Motor neuron (in vitro differentiated cells): Measurements from ENCODE around the gene SLC17A4. TPM values are rescaled to one million over a fixed set of nuclear protein-coding genes. Genes with fewer than 3 reads are reported as not detected.
A peak's percentile ranks its signal among the peaks of the same experiment; 100 is the strongest.
"Not testable (repeated sequence)": the region's sequence is repeated elsewhere in the genome, so short reads cannot be mapped to it uniquely, and the experiment has no call there.

Experiments used
- ATAC-seq, 8 experiments: fragments of 200-7000 bp; cut with Tn5 transposase; replicated peaks in 6 of 8; 2 replicates each; pipeline ENCODE4 v1.8.0; 2021; ENCODE audit warnings: mild to moderate bottlenecking in 8 of 8, moderate library complexity in 8 of 8
- H3K27ac ChIP-seq, 2 donors: fragments of 250-450 bp; sonication (Bioruptor Pico); 2 replicates each; pipeline ENCODE4 v1.9.0; 2021; ENCODE audit warnings: antibody characterized with exemption in 2 of 2, mild to moderate bottlenecking in 2 of 2, moderate library complexity in 1 of 2
- H3K4me1 ChIP-seq, 2 donors: fragments of 250-450 bp; sonication (Bioruptor Pico); replicated peaks in 1 of 2; 2 replicates each; pipeline ENCODE4 v1.6.1; 2021; ENCODE audit warnings: antibody characterized with exemption in 2 of 2, mild to moderate bottlenecking in 2 of 2, moderate library complexity in 1 of 2
- H3K4me3 ChIP-seq, 5 donors: fragments of 250-450 bp; sonication (Bioruptor Pico); 2 replicates each; pipeline ENCODE4 v1.9.0; 2021; ENCODE audit warnings: antibody characterized with exemption in 5 of 5, mild to moderate bottlenecking in 5 of 5, moderate library complexity in 4 of 5
- WGBS, 10 experiments: fragments of 450-650 bp; shearing (Covaris generic); methylation state at CpG; one replicate each; pipeline ENCODE4 v1.0.0; 2022; 5-methylcytosine and 5-hydroxymethylcytosine counted together
- in situ Hi-C, 9 experiments: fragments of 400-800 bp; cut with MboI; loops; one replicate each; pipeline ENCODE4 v1.15.0; 2021; ENCODE audit warnings: low sequenced_read_pairs in 9 of 9, low pct_unique_long_range_greater_than_20kb in 2 of 9; ENCODE audit not compliant: unreplicated experiment in 9 of 9
- total RNA-seq, 8 experiments: library from RNA; unstranded; fragments of 300-600 nt; gene quantifications; 2 replicates each; pipeline versions ENCODE4 v1.2.3 to v1.2.4, GENCODE V29; 2022

Gene SLC17A4
- total RNA-seq, 8 experiments from 2014 or later = 0.05 to 0.52 (median 0.09) TPM; not detected in 4

- H3K27ac ChIP-seq = no peak overlapping the region
- ATAC-seq = no peak
- WGBS, 10 experiments = 53 to 100% (median 96%) methylated on average over 1 to 13 of the region's 15 CpGs; no CpG with 5 or more reads in 2 of the 10 experiments
- in situ Hi-C loops = no loop called here
- no peaks in the 10 kb centered on the region for H3K4me1 ChIP-seq
- H3K4me3 ChIP-seq = no peak overlapping the region
Observed at GRCh38 chr6:25731721-25732120, 22.8 kb upstream of the SLC17A4 start.

- Histone ChIP-seq H3K4me3 (no peak overlapping the region), H3K4me1 (no peaks in the 10 kb centered on the region), H3K27ac (no peak overlapping the region)
- 0 to 100% (median 77%) methylated on average over 1 to 13 of the region's 30 CpGs for WGBS, 10 experiments
- ATAC-seq = no peak
- in situ Hi-C loops = no loop called here
Observed at GRCh38 chr6:25732468-25733198, 21.9 kb upstream of the SLC17A4 start.

- ATAC-seq = no peak
- Histone ChIP-seq H3K27ac (no peak overlapping the region), H3K4me3 (no peak overlapping the region), H3K4me1 (no peaks in the 10 kb centered on the region)
- in situ Hi-C loops = no loop called here
Observed at GRCh38 chr6:25735261-25735660, 19.3 kb upstream of the SLC17A4 start.

GRCh38 chr6:25743868-25744267, 10.7 kb upstream of the SLC17A4 start:
- peak in 2 of 8 experiments; percentile 58 to 69 for ATAC-seq
- in situ Hi-C loops = no loop called here
- no peak overlapping the region for H3K4me3 ChIP-seq
- H3K27ac ChIP-seq = no peak overlapping the region
- no peaks in the 10 kb centered on the region for H3K4me1 ChIP-seq

- Histone ChIP-seq H3K4me3 (no peak overlapping the region), H3K4me1 (no peaks in the 10 kb centered on the region), H3K27ac (no peak overlapping the region)
- in situ Hi-C loops = no loop called here
- no peak for ATAC-seq
- 0 to 100% (median 88%) methylated on average over 1 to 4 of the region's 4 CpGs for WGBS, 10 experiments
Observed at GRCh38 chr6:25745836-25746235, 8.7 kb upstream of the SLC17A4 start.

- ATAC-seq = no peak
- no peaks in the 10 kb centered on the region for H3K4me1 ChIP-seq
- no peak overlapping the region for H3K4me3 ChIP-seq
- no peak overlapping the region for H3K27ac ChIP-seq
- in situ Hi-C loops = no loop called here
- WGBS, 10 experiments = 50 to 100% (median 100%) methylated on average over 1 of the region's 1 CpG; no CpG with 5 or more reads in 7 of the 10 experiments
Observed at GRCh38 chr6:25746968-25747367, 7.6 kb upstream of the SLC17A4 start.

GRCh38 chr6:25747477-25747876, 7.1 kb upstream of the SLC17A4 start:
- ATAC-seq = no peak
- in situ Hi-C loops = no loop called here
- Histone ChIP-seq H3K27ac (no peak overlapping the region), H3K4me3 (no peak overlapping the region), H3K4me1 (no peaks in the 10 kb centered on the region)
- WGBS, 10 experiments = 25 to 100% (median 76%) methylated on average over 2 of the region's 2 CpGs

GRCh38 chr6:25748049-25748448, 6.5 kb upstream of the SLC17A4 start:
- Histone ChIP-seq H3K4me1 (no peaks in the 10 kb centered on the region), H3K4me3 (no peak overlapping the region), H3K27ac (no peak overlapping the region)
- in situ Hi-C loops = no loop called here
- no peak for ATAC-seq

- H3K27ac ChIP-seq, ATAC-seq, in situ Hi-C loops, H3K4me3 ChIP-seq, H3K4me1 ChIP-seq: not testable (repeated sequence)
- 0 to 91% (median 77%) methylated on average over 2 to 15 of the region's 17 CpGs for WGBS, 10 experiments
Observed at GRCh38 chr6:25748601-25749517, 5.7 kb upstream of the SLC17A4 start.

- ATAC-seq = no peak
- Histone ChIP-seq H3K27ac (no peak overlapping the region), H3K4me1 (no peaks in the 10 kb centered on the region), H3K4me3 (no peak overlapping the region)
- in situ Hi-C loops = no loop called here
- 0 to 100% (median 56%) methylated on average over 1 to 2 of the region's 2 CpGs for WGBS, 10 experiments
Observed at GRCh38 chr6:25749837-25750236, 4.7 kb upstream of the SLC17A4 start.

GRCh38 chr6:25750906-25751305, 3.6 kb upstream of the SLC17A4 start:
- no peaks in the 10 kb centered on the region for H3K4me1 ChIP-seq
- no peak for ATAC-seq
- H3K4me3 ChIP-seq = no peak overlapping the region
- 0 to 100% (median 87%) methylated on average over 1 to 2 of the region's 3 CpGs; no CpG with 5 or more reads in 2 of the 10 experiments for WGBS, 10 experiments
- in situ Hi-C loops = no loop called here
- no peak overlapping the region for H3K27ac ChIP-seq

- in situ Hi-C loops = no loop called here
- Histone ChIP-seq H3K4me1 (no peaks in the 10 kb centered on the region), H3K27ac (no peak overlapping the region), H3K4me3 (no peak overlapping the region)
- ATAC-seq = no peak
Observed at GRCh38 chr6:25753079-25753478, 1.5 kb upstream of the SLC17A4 start.

- no peak for ATAC-seq
- WGBS, 10 experiments = 0 to 100% (median 76%) methylated on average over 1 of the region's 1 CpG; no CpG with 5 or more reads in 4 of the 10 experiments
- Histone ChIP-seq H3K27ac (no peak overlapping the region), H3K4me1 (no peaks in the 10 kb centered on the region), H3K4me3 (no peak overlapping the region)
- in situ Hi-C loops = no loop called here
Observed at GRCh38 chr6:25755483-25755882, 941 bp downstream of the SLC17A4 start.
